ENCODE results near the gene GSTM3. TPM values are rescaled to one million over a fixed set of nuclear protein-coding genes. Genes with fewer than 3 reads are reported as not detected.

Gene GSTM3
- total and polyA plus RNA-seq, 2 of the 13 experiments (the other 11 are each of a cell fraction or from before 2014, with no cell fraction given): 127 to 142 TPM

GRCh38 chr1:109773203-109773899 is 32.5 kb upstream of the GSTM3 start (continued):
- TF ChIP-seq HNF1A (IDR thresholded peaks at IDR 0.05; ENCODE audit: low read depth) (no peak), HNF1A (CRISPR knock-in tag; IDR thresholded peaks at IDR 0.05; ENCODE audit: borderline replicate concordance) (no peak), AKNA (CRISPR knock-in tag; IDR thresholded peaks at IDR 0.05; ENCODE audit: borderline replicate concordance) (no peak), MLX (CRISPR knock-in tag; IDR thresholded peaks at IDR 0.05) (no peak), ZNF543 (CRISPR knock-in tag; IDR thresholded peaks at IDR 0.05) (no peak), MATR3 (CRISPR knock-in tag; IDR thresholded peaks at IDR 0.05) (no peak), ZNF33A (CRISPR knock-in tag; IDR thresholded peaks at IDR 0.05; ENCODE audit: borderline replicate concordance) (no peak), NFE2L2 (IDR thresholded peaks at IDR 0.05; ENCODE audit: low read length) (no peak), PREB (CRISPR knock-in tag; IDR thresholded peaks at IDR 0.05) (no peak), ZNF816 (CRISPR knock-in tag; IDR thresholded peaks at IDR 0.05; ENCODE audit: borderline replicate concordance) (no peak), ZNF615 (CRISPR knock-in tag; IDR thresholded peaks at IDR 0.05; ENCODE audit: borderline replicate concordance) (no peak), REST (IDR thresholded peaks at IDR 0.05; ENCODE audit: borderline replicate concordance in 1 of 2, low read depth in 1 of 2, low read length in 2 of 2) (no peak), TCF7 (IDR thresholded peaks at IDR 0.05; ENCODE audit: low read depth) (no peak), ZNF577 (CRISPR knock-in tag; IDR thresholded peaks at IDR 0.05; ENCODE audit: borderline replicate concordance, low read depth) (no peak)

All from HepG2 (cell line).